HuH-7.5 (cell line): ENCODE measurements around the gene MBD3.
"Not testable (repeated sequence)": the region's sequence is repeated elsewhere in the genome, so short reads cannot be mapped to it uniquely, and the experiment has no call there.

Source experiments
- DNase-seq: peaks from one replicate; pipeline ENCODE4 v3.0.0; 2011; ENCODE audit warnings: low spot score

The MBD3 gene

GRCh38 chr19:1539749-1540148, 52.9 kb downstream of the MBD3 start:
- not testable (repeated sequence) for DNase-seq

- no peak for DNase-seq
Observed at GRCh38 chr19:1538978-1539377, 53.7 kb downstream of the MBD3 start.

GRCh38 chr19:1535699-1536098, 57.0 kb downstream of the MBD3 start:
- DNase-seq = not testable (repeated sequence)

GRCh38 chr19:1534972-1535371, 57.7 kb downstream of the MBD3 start:
- no peak for DNase-seq

GRCh38 chr19:1533510-1534150, 59.0 kb downstream of the MBD3 start:
- no peak for DNase-seq

GRCh38 chr19:1532003-1532402, 60.7 kb downstream of the MBD3 start:
- DNase-seq = no peak

- no peak for DNase-seq
Observed at GRCh38 chr19:1531587-1531986, 61.1 kb downstream of the MBD3 start.

- DNase-seq = not testable (repeated sequence)
Observed at GRCh38 chr19:1530856-1531255, 61.8 kb downstream of the MBD3 start.

GRCh38 chr19:1529430-1529816, 63.2 kb downstream of the MBD3 start:
- no peak for DNase-seq

GRCh38 chr19:1528596-1529429, 63.9 kb downstream of the MBD3 start:
- no peak for DNase-seq

GRCh38 chr19:1527650-1528309, 64.9 kb downstream of the MBD3 start:
- DNase-seq = no peak

- DNase-seq = no peak
Observed at GRCh38 chr19:1526979-1527649, 65.6 kb downstream of the MBD3 start.

- DNase-seq = no peak
Observed at GRCh38 chr19:1526066-1526778, 66.4 kb downstream of the MBD3 start.

- DNase-seq = no peak
Observed at GRCh38 chr19:1525343-1525742, 67.3 kb downstream of the MBD3 start.

GRCh38 chr19:1524972-1525325, 67.7 kb downstream of the MBD3 start:
- no peak for DNase-seq

GRCh38 chr19:1524287-1524971, 68.2 kb downstream of the MBD3 start:
- no peak for DNase-seq
